ENCODE results near the gene IL3.

Gene IL3

DNA sequence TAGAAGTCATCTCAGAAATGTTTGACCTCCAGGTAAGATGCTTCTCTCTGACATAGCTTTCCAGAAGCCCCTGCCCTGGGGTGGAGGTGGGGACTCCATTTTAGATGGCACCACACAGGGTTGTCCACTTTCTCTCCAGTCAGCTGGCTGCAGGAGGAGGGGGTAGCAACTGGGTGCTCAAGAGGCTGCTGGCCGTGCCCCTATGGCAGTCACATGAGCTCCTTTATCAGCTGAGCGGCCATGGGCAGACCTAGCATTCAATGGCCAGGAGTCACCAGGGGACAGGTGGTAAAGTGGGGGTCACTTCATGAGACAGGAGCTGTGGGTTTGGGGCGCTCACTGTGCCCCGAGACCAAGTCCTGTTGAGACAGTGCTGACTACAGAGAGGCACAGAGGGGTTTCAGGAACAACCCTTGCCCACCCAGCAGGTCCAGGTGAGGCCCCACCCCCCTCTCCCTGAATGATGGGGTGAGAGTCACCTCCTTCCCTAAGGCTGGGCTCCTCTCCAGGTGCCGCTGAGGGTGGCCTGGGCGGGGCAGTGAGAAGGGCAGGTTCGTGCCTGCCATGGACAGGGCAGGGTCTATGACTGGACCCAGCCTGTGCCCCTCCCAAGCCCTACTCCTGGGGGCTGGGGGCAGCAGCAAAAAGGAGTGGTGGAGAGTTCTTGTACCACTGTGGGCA is 13.8 kb downstream of the IL3 start:
- DNase-seq = no peak

DNA sequence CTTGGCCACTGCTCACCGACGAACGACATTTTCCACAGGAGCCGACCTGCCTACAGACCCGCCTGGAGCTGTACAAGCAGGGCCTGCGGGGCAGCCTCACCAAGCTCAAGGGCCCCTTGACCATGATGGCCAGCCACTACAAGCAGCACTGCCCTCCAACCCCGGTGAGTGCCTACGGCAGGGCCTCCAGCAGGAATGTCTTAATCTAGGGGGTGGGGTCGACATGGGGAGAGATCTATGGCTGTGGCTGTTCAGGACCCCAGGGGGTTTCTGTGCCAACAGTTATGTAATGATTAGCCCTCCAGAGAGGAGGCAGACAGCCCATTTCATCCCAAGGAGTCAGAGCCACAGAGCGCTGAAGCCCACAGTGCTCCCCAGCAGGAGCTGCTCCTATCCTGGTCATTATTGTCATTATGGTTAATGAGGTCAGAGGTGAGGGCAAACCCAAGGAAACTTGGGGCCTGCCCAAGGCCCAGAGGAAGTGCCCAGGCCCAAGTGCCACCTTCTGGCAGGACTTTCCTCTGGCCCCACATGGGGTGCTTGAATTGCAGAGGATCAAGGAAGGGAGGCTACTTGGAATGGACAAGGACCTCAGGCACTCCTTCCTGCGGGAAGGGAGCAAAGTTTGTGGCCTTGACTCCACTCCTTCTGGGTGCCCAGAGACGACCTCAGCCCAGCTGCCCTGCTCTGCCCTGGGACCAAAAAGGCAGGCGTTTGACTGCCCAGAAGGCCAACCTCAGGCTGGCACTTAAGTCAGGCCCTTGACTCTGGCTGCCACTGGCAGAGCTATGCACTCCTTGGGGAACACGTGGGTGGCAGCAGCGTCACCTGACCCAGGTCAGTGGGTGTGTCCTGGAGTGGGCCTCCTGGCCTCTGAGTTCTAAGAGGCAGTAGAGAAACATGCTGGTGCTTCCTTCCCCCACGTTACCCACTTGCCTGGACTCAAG is 14.6 kb downstream of the IL3 start:
- DNase-seq = peak; percentile 29

DNA sequence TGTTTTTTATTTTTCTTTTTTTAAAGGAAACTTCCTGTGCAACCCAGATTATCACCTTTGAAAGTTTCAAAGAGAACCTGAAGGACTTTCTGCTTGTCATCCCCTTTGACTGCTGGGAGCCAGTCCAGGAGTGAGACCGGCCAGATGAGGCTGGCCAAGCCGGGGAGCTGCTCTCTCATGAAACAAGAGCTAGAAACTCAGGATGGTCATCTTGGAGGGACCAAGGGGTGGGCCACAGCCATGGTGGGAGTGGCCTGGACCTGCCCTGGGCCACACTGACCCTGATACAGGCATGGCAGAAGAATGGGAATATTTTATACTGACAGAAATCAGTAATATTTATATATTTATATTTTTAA is 15.2 kb downstream of the IL3 start:
- DNase-seq = no peak

DNA sequence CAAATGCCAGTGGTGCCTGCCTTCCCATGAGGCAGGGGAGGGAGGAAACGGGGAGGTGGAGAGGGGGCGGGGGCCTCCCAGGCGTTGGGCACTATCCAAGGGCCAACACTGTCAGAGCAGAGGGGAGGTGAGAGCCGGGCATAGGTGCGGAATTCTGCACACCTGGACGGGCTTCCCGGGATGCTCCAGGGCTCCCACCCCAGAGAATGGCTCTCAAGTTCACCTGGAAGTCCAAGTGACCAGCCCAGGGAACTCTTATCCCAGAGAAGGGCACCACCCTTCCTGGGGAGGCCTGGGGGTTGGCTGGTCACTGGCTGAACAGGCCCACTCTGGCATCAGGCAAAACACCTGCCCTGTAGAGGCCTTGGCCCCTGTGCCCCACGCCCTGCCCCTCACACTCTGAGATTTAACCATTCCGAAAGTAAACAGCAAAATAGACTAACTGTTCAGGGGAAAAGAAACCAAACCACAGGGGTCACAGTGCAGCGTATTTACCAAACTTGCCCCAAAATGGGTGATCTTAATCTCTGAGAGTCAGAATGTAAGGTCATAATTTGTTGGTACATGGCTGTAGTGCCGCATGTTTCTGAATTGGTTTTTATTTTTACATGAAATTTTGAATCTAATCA is 15.9 kb downstream of the IL3 start:
- DNase-seq = no peak

DNA sequence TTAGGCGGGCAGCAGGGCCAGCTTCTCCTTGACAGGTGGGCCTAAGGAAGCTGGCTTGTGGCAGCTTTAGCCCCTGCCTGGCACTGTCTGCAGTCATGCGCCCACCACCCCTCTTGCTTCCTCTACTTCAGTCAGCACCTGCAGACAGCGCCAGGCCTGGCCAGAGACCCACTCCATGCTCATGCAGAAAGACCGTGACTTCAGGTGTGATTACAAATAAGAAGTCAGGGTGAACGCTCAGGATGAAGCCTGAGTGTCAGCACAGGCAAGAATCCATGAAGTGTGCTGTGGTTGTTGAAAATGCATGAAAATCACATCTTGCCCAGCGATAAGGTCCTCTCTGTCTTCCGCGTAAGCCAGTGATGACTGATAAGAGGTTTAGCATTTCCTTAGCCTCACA is 16.5 kb downstream of the IL3 start:
- no peak for DNase-seq

DNA sequence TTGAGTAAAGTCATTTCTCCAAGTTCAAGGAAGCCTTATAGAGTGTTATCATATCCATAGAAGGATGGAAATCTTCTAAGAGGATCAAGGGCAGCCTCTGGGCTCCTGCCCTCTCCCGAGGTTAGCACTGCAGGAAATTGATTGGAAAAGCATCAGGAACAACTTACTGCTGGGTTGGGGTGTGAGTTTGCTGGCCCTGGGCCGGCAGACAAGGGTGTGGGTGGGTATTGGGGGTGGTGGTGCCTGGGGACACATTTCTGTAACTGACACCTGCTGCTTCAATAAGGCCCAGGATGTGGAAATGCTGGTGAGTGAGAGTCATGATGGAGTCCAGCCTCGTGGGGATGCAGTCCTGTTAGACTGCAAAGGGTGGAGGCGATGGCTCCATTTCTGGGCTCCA is 18.6 kb downstream of the IL3 start:
- DNase-seq = no peak

DNA sequence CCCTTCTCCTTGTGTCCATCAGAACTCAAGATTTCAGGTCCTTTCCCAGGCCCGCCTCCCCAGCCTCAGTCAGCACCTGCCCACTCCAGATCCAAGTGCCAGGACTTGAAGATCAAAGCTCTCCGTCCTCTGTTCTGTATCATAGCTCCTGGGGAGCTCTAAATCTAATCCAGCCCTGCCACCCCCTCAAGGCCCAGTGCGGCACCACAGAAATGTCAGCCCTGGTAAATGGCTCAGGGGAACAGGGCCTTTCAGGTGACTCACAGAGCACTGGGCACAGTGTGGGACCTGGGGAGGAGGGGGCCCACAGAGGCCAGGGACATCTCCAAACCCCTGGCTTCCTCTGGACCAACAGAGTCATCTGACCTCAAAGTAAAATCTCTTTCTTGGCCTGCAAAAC is 19.2 kb downstream of the IL3 start:
- no peak for DNase-seq

DNA sequence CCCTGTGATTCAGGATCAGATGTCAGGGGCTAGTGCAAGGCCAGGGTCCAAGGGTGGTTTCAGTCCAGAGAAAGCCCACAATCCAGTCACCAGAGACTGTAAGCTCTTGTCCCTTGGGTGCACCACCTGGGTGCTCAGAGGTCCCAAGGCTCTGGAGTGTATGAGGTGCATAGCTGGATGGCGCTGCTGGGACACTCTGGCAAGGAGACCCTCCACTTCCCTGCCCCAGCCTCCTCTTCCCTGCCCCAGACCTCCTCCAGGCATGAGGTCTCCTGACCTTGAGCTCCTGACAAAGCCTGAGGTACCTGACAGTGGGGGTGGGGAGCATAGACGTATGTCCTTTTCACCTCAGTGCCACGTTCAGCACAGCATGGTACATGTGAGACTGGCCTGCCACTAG is 20.1 kb downstream of the IL3 start:
- DNase-seq = no peak

DNA sequence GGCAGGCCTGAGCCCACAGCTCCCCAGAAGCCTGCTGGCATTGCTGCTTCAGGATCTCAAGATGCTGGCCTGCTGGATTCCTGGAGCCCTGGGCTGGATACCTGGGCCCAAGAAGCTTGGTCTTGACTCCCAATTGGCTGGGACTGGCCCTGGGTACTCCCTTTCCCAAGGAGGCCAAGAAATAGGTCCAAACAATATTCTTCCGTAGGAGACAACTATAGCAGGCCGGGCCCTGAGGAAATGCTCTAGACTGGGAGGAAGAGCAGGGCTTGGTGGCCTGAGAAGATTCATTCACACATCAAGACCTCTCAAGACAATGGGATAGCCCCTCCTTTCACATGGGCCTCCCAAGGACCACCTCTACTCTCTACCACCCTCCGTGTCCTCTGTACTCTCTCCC is 21.0 kb downstream of the IL3 start:
- no peak for DNase-seq

DNA sequence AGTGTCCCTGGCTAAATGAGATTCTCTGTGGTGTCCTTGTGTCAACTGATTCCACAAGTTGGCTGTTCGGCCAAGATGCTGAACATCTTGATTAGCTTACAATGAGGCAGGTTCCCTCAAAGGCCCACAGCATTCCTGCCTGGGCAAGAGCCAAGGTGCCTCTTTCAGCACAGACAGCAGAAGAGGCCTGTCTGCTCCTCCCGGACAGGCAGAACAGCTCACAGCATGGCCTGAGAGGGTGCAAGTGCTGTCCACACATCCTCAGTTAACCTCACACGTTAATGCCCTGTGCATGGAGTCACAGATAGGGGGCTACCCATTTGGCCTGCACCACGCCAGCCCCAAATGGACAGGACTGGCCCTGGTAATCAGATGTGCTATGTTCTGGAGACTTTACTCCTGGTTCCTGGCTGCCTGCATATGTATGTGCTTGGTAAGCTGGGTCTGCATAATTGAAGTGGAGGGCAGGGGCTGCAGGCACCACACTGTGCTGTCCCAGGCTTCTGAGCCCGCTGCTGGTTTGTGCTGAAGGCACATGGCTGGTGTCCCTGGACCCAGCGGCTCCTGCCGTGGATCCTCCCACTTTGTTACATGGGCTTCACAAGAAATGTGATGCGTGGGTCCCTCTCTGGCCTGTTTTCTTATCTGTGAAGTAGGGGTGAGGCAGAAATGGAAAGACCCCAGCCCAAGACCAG is 22.0 kb downstream of the IL3 start:
- DNase-seq = no peak

DNA sequence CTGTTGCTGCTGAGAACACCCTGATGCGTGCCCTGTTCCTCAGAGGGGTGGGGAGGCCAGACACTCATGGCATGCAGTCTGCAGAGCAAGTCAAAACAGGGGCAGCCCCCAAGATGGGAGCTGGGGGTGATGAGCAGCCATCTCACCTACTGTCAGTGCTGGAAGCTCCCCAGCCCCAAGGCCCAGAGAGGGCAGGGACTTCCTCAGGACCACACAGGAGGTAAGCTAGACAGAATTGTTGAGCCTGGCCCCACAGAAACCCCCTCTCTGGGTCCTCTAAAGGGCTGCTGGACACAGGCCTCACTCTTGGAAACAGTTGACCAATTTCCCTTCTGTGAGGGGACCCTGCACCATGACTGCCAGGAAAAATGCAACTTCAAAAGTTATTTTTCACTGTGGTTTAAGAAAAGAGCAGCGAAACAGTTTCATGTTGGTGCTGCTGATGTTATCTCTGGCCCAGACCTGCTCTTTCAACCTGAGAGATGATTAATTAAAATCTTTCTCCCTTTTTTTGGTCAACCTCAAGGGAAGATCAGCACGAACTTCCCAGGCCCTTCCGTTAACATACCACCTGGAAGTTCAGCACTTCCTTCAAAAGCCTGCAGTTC is 22.7 kb downstream of the IL3 start:
- no peak for DNase-seq

DNA sequence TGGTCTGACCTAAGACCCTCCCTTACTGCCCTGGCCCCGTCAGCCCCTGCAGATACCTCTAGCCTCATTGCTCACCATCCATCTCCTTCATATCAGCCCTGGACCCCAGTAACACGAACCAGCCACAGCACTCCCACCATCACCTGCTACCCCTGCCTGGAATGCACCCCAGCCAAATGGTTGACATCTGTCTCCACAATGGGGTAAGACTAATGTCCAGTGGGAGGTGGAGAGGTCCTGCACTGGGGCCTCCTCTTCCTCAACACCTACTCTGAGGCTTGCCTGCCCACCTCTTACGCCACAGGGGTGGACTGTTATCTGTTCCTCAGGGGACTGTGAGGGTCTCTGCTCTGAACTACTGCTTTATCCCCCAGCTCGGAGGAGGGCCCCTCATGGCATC is 25.2 kb downstream of the IL3 start:
- no peak for DNase-seq

DNA sequence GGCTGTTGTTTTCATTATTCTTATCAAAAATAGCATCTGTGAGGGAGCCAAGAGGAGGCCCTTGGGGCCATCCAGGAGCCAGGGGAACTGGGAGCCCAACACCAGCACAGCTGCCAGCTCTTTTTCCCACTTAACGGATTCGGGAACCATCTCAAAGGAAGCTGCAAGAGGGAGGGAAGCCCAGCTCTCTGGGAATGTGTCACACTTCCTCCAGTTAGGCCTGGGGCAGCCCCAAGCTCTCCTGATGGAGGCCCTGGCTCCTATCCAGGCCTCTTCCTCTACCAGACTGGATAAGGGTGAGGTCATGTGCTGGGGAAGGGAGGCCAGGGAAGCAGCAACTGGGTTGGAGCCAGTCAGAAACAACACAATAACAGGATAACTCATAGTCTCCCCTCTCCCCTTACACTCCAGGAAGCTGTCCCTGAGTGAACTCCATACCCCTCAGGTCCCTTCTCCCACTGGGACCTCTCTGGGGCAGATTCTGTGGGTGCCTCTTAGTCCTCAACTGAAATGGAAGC is 25.9 kb downstream of the IL3 start:
- peak; percentile 41 for DNase-seq

DNA sequence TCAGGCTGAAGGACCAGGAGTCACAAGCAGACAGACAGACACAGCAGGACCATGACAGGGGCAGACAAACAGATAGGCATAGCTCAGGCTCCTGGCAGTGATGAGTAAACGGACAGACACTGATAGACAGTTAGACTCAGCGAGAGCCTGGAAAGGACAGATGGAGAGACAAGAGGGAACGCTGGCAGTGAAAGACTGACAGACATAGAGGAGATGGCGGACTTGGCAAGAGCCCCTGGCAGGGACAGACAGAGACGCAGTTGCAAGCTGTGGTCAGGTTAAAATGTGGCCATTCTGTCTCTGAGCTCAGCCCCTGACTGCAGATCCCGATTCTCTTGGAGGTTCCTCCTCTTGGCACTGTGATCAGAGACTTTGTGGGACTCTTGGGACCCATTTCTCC is 26.7 kb downstream of the IL3 start:
- DNase-seq = no peak

DNA sequence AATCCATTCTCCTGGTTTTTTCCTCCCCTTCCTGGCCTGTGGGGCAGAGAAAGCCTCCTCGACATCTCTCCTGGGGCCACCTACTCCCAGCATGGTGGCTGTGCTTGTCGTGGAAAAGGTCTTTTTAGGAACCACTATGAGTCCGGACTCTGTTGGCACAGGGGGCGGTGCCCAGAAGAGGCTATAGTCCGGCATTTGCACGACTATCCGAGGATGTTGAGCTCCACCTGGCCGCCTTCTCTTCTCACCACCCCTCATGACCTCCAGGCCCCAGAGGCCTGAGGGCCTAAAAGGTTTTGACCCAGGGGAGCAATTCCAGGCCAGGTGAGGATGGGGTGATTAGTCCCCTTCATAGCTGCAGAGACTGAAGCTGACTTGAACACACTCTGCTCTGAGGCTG is 27.2 kb downstream of the IL3 start:
- DNase-seq = no peak

DNA sequence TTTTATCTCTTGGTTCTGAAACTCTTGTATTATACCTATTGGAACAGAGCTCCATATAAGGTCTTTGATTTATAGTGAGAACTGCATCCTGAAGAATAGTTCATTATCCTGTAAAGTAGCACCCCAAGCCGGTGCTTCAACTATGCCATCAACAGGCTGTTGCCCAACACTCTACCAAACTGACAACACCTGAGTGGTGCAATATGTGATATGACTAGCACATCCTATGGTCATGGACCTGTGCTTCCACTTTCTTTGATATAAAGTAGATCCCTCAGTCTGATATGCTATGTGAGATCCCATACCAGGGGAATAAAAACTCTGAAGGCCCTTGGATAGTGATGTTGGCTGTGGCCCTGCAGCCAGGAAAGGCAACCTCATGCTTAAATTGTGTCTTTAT is 28.9 kb downstream of the IL3 start:
- no peak for DNase-seq

DNA sequence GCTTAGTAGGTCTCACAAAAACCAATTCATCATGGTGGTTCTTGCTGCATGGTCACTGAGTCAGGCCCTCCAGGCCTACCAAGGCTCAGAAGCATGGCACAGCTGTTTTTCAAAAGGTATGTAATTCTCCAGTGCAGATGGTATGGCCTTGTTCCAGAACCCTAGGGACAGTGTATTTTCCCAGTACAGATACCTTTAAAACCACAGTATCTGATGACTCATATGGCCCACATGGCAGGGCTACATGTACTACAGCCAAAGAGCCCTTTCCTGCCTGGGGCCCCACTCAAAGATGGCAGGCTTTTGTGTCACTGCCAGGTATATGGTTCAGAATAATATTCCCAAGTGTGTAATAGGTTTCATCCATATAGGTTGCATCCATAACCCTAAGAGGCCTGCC is 29.7 kb downstream of the IL3 start:
- no peak for DNase-seq

DNA sequence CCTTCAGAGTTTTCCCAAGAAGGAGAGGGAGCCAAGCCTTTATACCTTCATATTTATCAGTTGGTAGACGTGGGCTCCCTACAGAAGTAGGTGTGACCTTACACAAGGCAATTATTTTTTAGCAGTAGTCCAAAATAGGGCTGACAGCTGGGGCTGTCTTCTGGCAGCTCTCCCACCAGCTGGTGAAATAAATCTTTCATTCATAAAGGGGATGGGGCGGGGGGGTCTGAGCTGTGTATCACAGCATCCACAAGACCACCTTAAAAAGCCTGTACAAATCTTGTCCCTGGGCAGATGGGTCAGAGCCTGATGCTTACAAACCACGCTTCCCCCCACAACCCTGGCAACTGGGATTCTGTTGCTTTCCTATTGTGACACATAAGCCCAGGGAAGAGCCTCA is 32.8 kb downstream of the IL3 start:
- DNase-seq = no peak

DNA sequence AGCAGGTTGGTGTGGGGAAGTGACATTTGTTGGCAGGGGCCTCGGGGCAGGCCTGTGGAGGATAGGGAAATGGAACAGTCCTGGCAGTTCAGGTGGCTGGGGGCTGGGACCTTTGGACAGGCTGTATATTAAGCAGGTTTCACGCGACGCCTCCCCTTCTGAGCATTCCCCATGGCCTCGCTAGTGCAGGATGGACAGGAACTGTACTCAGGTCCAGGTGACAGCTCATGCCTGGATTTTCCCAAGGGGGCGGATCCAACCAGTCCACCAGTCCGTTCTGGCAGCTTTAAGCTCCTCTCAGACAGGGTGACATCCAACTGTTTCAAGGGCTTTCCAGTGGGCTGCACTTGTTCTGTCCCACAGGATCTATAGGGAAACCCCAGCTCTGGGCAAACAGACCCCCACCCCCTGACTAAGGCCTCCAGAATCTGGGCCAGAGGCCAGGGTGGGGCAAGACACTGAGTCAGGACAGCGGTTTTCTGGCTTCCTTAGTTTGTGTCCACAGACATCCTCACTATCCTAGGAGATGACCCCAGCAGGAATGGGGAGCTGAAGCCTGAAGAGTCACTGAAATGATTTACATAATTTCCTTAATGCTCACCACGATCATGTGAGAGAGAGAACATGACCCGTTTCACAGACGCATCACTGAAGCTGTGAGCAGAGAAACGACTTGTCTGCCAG is 34.1 kb downstream of the IL3 start:
- no peak for DNase-seq

DNA sequence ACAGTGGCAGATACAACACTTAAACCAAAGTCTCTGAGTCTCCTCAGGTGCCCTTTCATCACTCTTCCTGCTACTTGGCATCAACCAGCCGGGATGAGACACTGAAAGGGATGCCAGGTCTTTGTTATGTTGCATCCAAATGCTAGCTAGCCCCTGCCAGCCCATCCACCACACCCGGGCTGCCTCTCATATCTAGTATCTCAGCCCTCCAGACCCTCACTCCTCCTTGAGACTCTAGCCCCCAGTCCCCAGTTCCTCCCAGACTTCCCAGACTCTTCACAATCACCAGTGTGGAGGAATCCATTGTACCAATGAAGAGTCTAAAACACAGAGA is 34.6 kb downstream of the IL3 start:
- no peak for DNase-seq

DNA sequence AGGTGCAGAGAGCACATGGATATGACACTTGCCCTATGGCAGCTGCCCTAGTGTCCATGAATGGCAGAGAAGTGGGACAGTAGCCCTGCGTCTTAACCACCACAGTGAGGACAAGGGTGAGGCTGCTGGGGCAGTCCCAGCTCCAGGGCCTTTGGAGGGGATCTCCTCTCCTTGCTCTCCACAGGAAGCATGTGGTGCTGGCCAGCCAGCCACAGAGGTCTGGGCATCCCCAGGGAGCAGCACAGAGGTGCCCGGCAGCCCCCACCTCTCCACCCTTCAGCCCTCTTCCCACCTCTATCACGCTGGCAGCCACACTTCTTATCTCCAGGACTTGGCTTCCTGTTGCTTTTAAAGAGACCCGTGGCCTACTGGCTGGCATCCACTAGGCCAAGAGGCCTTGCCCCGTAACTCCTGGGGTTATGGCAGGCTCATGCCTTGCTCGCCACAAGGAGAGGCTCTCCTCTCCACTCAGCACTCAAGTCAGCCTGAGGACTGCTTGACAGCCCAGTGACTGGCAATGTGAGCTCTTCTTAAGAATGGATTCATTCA is 35.0 kb downstream of the IL3 start:
- no peak for DNase-seq

DNA sequence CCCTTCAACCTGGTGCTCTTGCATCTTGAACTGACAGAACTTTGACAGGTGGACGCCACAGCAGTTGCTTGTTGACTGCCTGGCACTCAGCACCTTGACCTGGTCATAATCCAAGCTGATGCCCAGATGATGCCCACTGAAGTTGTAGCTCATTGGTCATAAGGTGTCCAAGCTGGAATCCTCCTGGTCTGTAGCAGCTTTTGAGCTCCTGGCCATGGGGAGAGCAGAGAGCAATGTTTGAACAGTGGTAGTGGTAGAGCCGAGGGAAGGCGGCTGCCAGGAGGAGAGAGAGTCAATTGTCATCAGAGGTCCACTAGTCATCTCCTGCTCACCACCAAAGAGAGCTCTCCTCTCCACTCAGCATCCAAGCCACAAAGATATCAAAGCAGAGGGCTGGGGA is 36.4 kb downstream of the IL3 start:
- no peak for DNase-seq

Data from NCI-H2029 treated with DMSO at 0.1 percent for 48 hours (cell line).